Measurements from ENCODE around the gene STON2. TPM values are rescaled to one million over a fixed set of nuclear protein-coding genes. Genes with fewer than 3 reads are reported as not detected.

The STON2 gene
- total RNA-seq, 1 donor from 2014 or later, result 66.8 TPM

DNA sequence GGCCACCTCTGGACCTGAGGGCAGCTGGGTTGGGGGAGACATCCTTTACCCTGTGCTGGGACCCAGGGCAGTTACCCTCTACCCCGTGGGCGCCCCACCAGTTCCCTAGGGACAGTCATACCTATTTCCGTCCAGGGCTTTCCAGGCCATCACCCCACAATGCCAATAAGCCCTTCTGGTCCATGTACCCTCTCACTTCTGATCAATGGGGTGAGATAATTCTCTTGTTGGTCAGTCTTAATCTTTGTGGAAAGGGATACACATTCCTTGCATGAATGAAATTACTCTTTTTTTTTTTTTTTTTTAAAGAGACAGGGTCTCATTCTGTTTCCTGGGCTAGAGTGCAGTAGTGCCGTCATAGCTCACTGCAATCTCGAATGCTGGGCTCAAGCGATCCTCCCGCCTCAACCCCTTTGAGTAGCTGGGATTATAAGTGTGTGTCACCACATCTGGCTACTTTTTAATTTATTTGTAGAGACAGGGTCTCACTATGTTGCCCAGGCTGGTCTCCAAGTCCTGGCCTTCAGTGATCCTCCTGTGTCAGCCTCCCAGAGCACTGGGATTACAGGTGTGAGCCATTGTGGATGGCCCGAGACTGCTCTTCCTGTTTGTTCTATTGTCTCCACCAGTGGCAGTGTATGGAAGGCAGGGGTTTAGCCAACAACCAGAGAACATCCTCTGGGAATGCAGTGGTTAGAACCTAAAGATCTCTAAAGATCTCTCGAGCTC, 46.3 kb upstream of the STON2 start:
- no peak overlapping the region for H3K4me3 Mint-ChIP-seq (ENCODE audit: unreplicated experiment)
- H3K9me3 Mint-ChIP-seq (ENCODE audit: unreplicated experiment), result peaks cover 4% of the 10 kb centered on the region
- H3K4me1 Mint-ChIP-seq (ENCODE audit: unreplicated experiment), result peaks cover 7% of the 10 kb centered on the region
- H3K27ac Mint-ChIP-seq (ENCODE audit: unreplicated experiment), result no peak overlapping the region
- DNase-seq (ENCODE audit: low spot score), result no peak
- TF ChIP-seq, protein P1, sequence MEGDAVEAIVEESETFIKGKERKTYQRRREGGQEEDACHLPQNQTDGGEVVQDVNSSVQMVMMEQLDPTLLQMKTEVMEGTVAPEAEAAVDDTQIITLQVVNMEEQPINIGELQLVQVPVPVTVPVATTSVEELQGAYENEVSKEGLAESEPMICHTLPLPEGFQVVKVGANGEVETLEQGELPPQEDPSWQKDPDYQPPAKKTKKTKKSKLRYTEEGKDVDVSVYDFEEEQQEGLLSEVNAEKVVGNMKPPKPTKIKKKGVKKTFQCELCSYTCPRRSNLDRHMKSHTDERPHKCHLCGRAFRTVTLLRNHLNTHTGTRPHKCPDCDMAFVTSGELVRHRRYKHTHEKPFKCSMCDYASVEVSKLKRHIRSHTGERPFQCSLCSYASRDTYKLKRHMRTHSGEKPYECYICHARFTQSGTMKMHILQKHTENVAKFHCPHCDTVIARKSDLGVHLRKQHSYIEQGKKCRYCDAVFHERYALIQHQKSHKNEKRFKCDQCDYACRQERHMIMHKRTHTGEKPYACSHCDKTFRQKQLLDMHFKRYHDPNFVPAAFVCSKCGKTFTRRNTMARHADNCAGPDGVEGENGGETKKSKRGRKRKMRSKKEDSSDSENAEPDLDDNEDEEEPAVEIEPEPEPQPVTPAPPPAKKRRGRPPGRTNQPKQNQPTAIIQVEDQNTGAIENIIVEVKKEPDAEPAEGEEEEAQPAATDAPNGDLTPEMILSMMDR (IDR thresholded peaks at IDR 0.05; ENCODE audit: unreplicated experiment), result no peak
- peaks cover 2% of the 10 kb centered on the region for H3K27me3 Mint-ChIP-seq (ENCODE audit: unreplicated experiment)
- peaks cover 3% of the 10 kb centered on the region for H3K36me3 Mint-ChIP-seq (ENCODE audit: low read depth, unreplicated experiment)

DNA sequence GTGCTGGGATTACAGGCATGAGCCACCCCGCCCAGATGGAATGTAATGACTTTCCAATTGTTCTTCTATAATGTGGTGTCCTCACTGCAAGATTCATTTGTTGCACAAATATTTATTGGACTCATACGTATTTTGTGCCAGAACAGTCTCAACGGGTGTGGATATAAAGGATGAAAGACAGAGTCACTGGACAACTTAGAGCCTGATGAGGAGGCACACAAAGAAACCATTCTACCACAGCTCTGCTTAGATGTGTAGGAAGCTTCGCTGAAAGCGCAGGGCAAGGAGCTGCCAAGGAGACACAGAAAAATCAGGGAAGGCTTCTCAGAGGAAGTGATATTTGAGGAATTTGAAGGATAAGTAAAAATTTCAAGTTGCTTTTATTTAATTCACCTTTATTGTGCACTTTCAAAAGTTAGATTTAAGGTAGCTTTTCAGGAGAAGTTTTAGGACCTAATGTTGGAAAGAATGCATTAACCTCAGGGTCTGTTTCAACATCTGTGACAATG, 41.6 kb upstream of the STON2 start:
- Mint-ChIP-seq H3K27ac (ENCODE audit: unreplicated experiment) (no peak overlapping the region), H3K4me3 (ENCODE audit: unreplicated experiment) (no peak overlapping the region), H3K9me3 (ENCODE audit: unreplicated experiment) (peaks cover 4% of the 10 kb centered on the region), H3K27me3 (ENCODE audit: unreplicated experiment) (peaks cover 14% of the 10 kb centered on the region), H3K36me3 (ENCODE audit: low read depth, unreplicated experiment) (peaks cover 3% of the 10 kb centered on the region), H3K4me1 (ENCODE audit: unreplicated experiment) (peaks cover 2% of the 10 kb centered on the region)
- TF ChIP-seq, protein P1 (IDR thresholded peaks at IDR 0.05; ENCODE audit: unreplicated experiment), result no peak
- DNase-seq (ENCODE audit: low spot score), result no peak

- H3K27me3 Mint-ChIP-seq (ENCODE audit: unreplicated experiment), result peaks cover 18% of the 10 kb centered on the region
- H3K36me3 Mint-ChIP-seq (ENCODE audit: low read depth, unreplicated experiment), result peaks cover 7% of the 10 kb centered on the region
- H3K27ac Mint-ChIP-seq (ENCODE audit: unreplicated experiment), result no peak overlapping the region
- no peak for DNase-seq (ENCODE audit: low spot score)
- peaks cover 4% of the 10 kb centered on the region for H3K9me3 Mint-ChIP-seq (ENCODE audit: unreplicated experiment)
- H3K4me1 Mint-ChIP-seq (ENCODE audit: unreplicated experiment), result peaks cover 8% of the 10 kb centered on the region
- TF ChIP-seq, protein P1 (IDR thresholded peaks at IDR 0.05; ENCODE audit: unreplicated experiment), result no peak
- no peak overlapping the region for H3K4me3 Mint-ChIP-seq (ENCODE audit: unreplicated experiment)
Observed at GRCh38 chr14:81440041-81440440, 39.9 kb upstream of the STON2 start.

GRCh38 chr14:81437244-81437643, 37.1 kb upstream of the STON2 start:
- H3K4me3 Mint-ChIP-seq (ENCODE audit: unreplicated experiment), result peak overlapping the region; percentile 90
- peaks cover 22% of the 10 kb centered on the region for H3K4me1 Mint-ChIP-seq (ENCODE audit: unreplicated experiment)
- H3K36me3 Mint-ChIP-seq (ENCODE audit: low read depth, unreplicated experiment), result peaks cover 4% of the 10 kb centered on the region
- peaks cover 16% of the 10 kb centered on the region for H3K27me3 Mint-ChIP-seq (ENCODE audit: unreplicated experiment)
- no peaks in the 10 kb centered on the region for H3K9me3 Mint-ChIP-seq (ENCODE audit: unreplicated experiment)
- H3K27ac Mint-ChIP-seq (ENCODE audit: unreplicated experiment), result no peak overlapping the region
- TF ChIP-seq, protein P1 (IDR thresholded peaks at IDR 0.05; ENCODE audit: unreplicated experiment), result no peak
- DNase-seq (ENCODE audit: low spot score), result no peak

All from endothelial cell (in vitro differentiated cells).